ENCODE data around the gene CRISPLD2.

GRCh38 chr16:84868829-84869472 lies 49.2 kb downstream of the CRISPLD2 start:
- no peak for TF ChIP-seq CTCF (conservative IDR thresholded peaks at IDR 0.05; ENCODE audit: low read length)
- no peak for TF ChIP-seq EZH2phosphoT487 (IDR thresholded peaks at IDR 0.05; ENCODE audit: borderline replicate concordance)

Data from Loucy (cell line).